Activated B cell treated with CpG ODN at 0.5 μM for 24 hours (primary cell): Measurements from ENCODE around the gene DUSP15. TPM values are rescaled to one million over a fixed set of nuclear protein-coding genes. Genes with fewer than 3 reads are reported as not detected.

Experiments used
- ATAC-seq: fragments of 200-7000 bp; cut with Tn5 transposase; one replicate; pipeline ENCODE4 v1.10.0; 2021; ENCODE audit warnings: low read depth, mild to moderate bottlenecking, moderate library complexity
- CTCF ChIA-PET: fragments of 350-600 bp; sonication (Branson Sonifier 250); formaldehyde crosslinking; loops from one replicate; lab custom pipeline; 2021; ENCODE audit warnings: antibody characterized with exemption; lab: Charles Lee
- POLR2A ChIA-PET: fragments of 350-600 bp; sonication (Branson Sonifier 250); formaldehyde crosslinking; loops from one replicate; lab custom pipeline; 2021; ENCODE audit warnings: antibody characterized with exemption; lab: Charles Lee
- DNase-seq: peaks from one replicate; pipeline ENCODE4 v3.0.0; 2022
- H3K27ac Mint-ChIP-seq: one replicate; pipeline ENCODE4 v1.8.0; 2020; ENCODE audit warnings: mixed read lengths
- H3K27me3 Mint-ChIP-seq: one replicate; pipeline ENCODE4 v1.8.0; 2021; ENCODE audit warnings: mixed read lengths
- H3K36me3 Mint-ChIP-seq: one replicate; pipeline ENCODE4 v1.8.0; 2021; ENCODE audit warnings: low read depth, mixed read lengths
- H3K4me1 Mint-ChIP-seq: one replicate; pipeline ENCODE4 v1.8.0; 2021; ENCODE audit warnings: mixed read lengths
- H3K4me3 Mint-ChIP-seq: one replicate; pipeline ENCODE4 v1.8.0; 2020; ENCODE audit warnings: mild to moderate bottlenecking, mixed read lengths
- H3K9me3 Mint-ChIP-seq: one replicate; pipeline ENCODE4 v1.8.0; 2020; ENCODE audit warnings: mixed read lengths
- CTCF ChIP-seq: fragments of 200-600 bp; IDR thresholded peaks from one replicate; pipeline ENCODE4 v1.8.0; 2022; ENCODE audit warnings: antibody characterized with exemption, mild to moderate bottlenecking
- intact Hi-C: fragments of 100-400 bp; cut with micrococcal nuclease; formaldehyde crosslinking; loops from one replicate; pipeline ENCODE4 v1.15.1; 2024
- total RNA-seq: library from RNA; stranded (reverse); gene quantifications from 2 replicates; pipeline ENCODE4 v1.2.3, GENCODE V29; 2022

The DUSP15 gene
- total RNA-seq, 1 donor from 2014 or later, result 26.9 TPM

GRCh38 chr20:31849306-31849930 is 20.9 kb downstream of the DUSP15 start:
- TF ChIP-seq CTCF, result no peak
- Mint-ChIP-seq H3K27me3 (peaks cover 25% of the 10 kb centered on the region), H3K4me1 (no peaks in the 10 kb centered on the region), H3K4me3 (no peak overlapping the region), H3K27ac (no peak overlapping the region), H3K36me3 (no peaks in the 10 kb centered on the region), H3K9me3 (no peaks in the 10 kb centered on the region)
- DNase-seq, result no peak
- ChIA-PET POLR2A (interaction anchor here (0.6 kb wide), 1 partner anchor 970 kb away, joined by 5 read pairs; the partner anchor contains the start of gene MAPRE1), CTCF (interaction anchor here (1.4 to 8.2 kb wide), 2 partner anchors 27 to 103 kb away, joined by 5 to 126 read pairs; partner anchors contain the start of gene PDRG1)
- intact Hi-C loops, result loop anchor here (5.0 kb wide), 1 partner anchor 287 kb away; no protein-coding TSS in a partner anchor
- no peak for ATAC-seq

- intact Hi-C loops, result loop anchor here (5.0 kb wide), 1 partner anchor 286 kb away; no protein-coding TSS in a partner anchor
- CTCF ChIA-PET, result interaction anchor here (4.3 kb wide), 1 partner anchor 26 kb away, joined by 43 read pairs; no protein-coding TSS in a partner anchor
Measured at GRCh38 chr20:31848088-31848999, 22.0 kb downstream of the DUSP15 start.

DNA sequence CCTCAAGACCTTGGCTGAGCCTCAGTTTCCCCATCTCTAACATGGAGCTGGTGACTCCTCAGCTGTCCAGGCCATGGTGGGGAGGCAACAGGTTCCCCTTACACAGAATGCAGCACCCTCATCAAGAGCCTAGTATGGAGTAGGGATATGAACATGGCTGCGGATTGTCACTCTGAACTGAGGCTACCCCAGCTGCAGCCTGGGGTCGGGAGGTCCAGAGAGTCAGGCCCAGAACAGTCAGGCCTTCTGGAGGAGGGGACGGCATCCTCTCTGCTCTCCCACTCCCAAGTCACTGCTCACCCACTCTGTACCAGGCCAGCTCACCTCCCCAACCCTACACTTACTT is 23.6 kb downstream of the DUSP15 start:
- Mint-ChIP-seq H3K4me1 (no peaks in the 10 kb centered on the region), H3K4me3 (no peak overlapping the region), H3K36me3 (no peaks in the 10 kb centered on the region), H3K27ac (no peak overlapping the region), H3K27me3 (peaks cover 21% of the 10 kb centered on the region), H3K9me3 (no peaks in the 10 kb centered on the region)
- DNase-seq, result no peak
- POLR2A ChIA-PET, result interaction anchor here (0.9 kb wide), 1 partner anchor 48 kb away, joined by 3 read pairs; no protein-coding TSS in a partner anchor
- no peak for ATAC-seq
- CTCF ChIA-PET, result interaction anchor here (0.6 to 4.3 kb wide), 14 partner anchors 8 to 578 kb away, joined by 3 to 43 read pairs (median 4); partner anchors contain the start of gene PDRG1
- intact Hi-C loops, result loop anchor here (1.0 to 5.0 kb wide), 2 partner anchors 24 to 284 kb away; no protein-coding TSS in a partner anchor
- no peak for TF ChIP-seq CTCF

More at GRCh38 chr20:31848088-31848999, 22.0 kb downstream of the DUSP15 start:
- Mint-ChIP-seq H3K27ac (no peak overlapping the region), H3K27me3 (peaks cover 21% of the 10 kb centered on the region), H3K9me3 (no peaks in the 10 kb centered on the region), H3K4me3 (no peak overlapping the region), H3K36me3 (no peaks in the 10 kb centered on the region), H3K4me1 (no peaks in the 10 kb centered on the region)
- POLR2A ChIA-PET, result no interaction called here
- no peak for ATAC-seq
- no peak for TF ChIP-seq CTCF
- no peak for DNase-seq

DNA sequence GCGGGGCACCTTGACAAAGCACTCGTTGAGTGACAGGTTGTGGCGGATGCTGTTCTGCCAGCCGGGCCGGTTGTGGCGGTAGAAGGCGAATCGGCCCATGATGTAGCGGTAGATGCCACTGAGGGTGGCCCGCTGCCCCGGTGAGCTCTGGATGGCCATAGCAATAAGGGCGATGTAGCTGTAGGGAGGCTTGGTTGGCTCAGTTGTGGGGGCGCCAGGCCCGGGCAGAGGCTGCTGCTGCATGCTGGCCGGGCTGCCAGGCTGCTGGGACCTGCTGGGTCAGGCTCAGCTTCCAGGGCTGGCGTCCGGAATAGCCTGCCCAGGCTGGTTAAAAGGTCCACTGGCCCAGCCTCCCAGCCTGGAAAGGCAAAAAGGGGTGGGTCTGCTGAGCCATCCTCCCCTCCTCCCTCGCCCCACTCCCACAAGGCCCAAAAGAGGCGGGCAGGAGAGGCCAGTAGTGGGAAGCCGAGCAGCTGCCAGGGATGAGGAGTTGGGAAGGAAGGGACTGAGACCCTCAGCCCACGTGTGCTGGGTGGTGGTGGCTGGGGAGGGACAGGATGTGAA is 24.9 kb downstream of the DUSP15 start, which contains the start of gene FOXS1:
Gene FOXS1 (minus strand): TSS at position 305 of the 564 bp plus-strand sequence. CDS start 62 bp downstream, at position 243.
- no peak for TF ChIP-seq CTCF
- H3K36me3 Mint-ChIP-seq, result no peaks in the 10 kb centered on the region
- no peak within 1 kb of the TSS for H3K4me3 Mint-ChIP-seq
- peaks cover 10% of the 10 kb centered on the region for H3K27me3 Mint-ChIP-seq
- POLR2A ChIA-PET, result no interaction called here
- ATAC-seq (no peak), DNase-seq (no peak)
- intact Hi-C loops, result loop anchor here (5.0 kb wide), 1 partner anchor 283 kb away; no protein-coding TSS in a partner anchor
- H3K27ac Mint-ChIP-seq, result no peak within 1 kb of the TSS
- H3K9me3 Mint-ChIP-seq, result no peaks in the 10 kb centered on the region
- CTCF ChIA-PET, result interaction anchor here (1.0 to 4.3 kb wide), 3 partner anchors 12 to 175 kb away, joined by 3 to 43 read pairs (median 3); no protein-coding TSS in a partner anchor
- H3K4me1 Mint-ChIP-seq, result no peaks in the 10 kb centered on the region
